HG03135 (cell line): ENCODE measurements around the gene CSTF2T.

ENCODE experiments used
- ATAC-seq: cut with Tn5 transposase; IDR thresholded peaks from one replicate; pipeline ENCODE4 v1.9.1; 2021; ENCODE audit warnings: mild to moderate bottlenecking, moderate library complexity; ENCODE audit not compliant: unreplicated experiment

The CSTF2T gene

GRCh38 chr10:51651063-51651462 is 48.3 kb downstream of the CSTF2T start:
- ATAC-seq = no peak

- ATAC-seq = no peak
Measured at GRCh38 chr10:51649064-51649463, 50.3 kb downstream of the CSTF2T start.
